Stomach (tissue), 9 donors: ENCODE results near the gene WNK1. TPM values are rescaled to one million over a fixed set of nuclear protein-coding genes. Genes with fewer than 3 reads are reported as not detected.

Source experiments
- DNase-seq, 2 donors: peaks; one replicate each; pipeline versions ENCODE4 v3.0.0 to v3.0.0-alpha.2; 2013 to 2019
- H3K27ac ChIP-seq, 5 donors: fragments of 200-600 bp in 4 of 5; sonication (generic) in 4 of 5; one replicate each; pipeline ENCODE4 v1.5.1; 2013 to 2019; ENCODE audit warnings: mild to moderate bottlenecking in 1 of 5, moderate library complexity in 1 of 5
- H3K27me3 ChIP-seq, 3 donors: fragments of 200-600 bp; sonication (generic); one replicate each; pipeline ENCODE4 v1.5.1; 2017 to 2019; ENCODE audit warnings: mixed run types in 1 of 3
- H3K36me3 ChIP-seq, 4 donors: fragments of 200-600 bp; sonication (generic); 1 replicate in 3 of 4; 2 replicates in 1 of 4; pipeline ENCODE4 v1.5.1; 2016 to 2019
- H3K4me1 ChIP-seq, 4 donors: fragments of 200-600 bp; sonication (generic); one replicate each; pipeline ENCODE4 v1.5.1; 2016 to 2019
- H3K4me3 ChIP-seq, 4 donors: fragments of 200-600 bp; sonication (generic) in 3 of 4; one replicate each; pipeline ENCODE4 v1.5.1; 2016 to 2019; ENCODE audit warnings: mild to moderate bottlenecking in 1 of 4
- H3K9me3 ChIP-seq, 4 donors: fragments of 200-600 bp; sonication (generic); one replicate each; pipeline ENCODE4 v1.5.1; 2016 to 2019
- EP300 ChIP-seq: sonication (generic); formaldehyde crosslinking; IDR thresholded peaks from one replicate; pipeline ENCODE4 v1.6.1; 2017; ENCODE audit warnings: antibody characterized with exemption
- POLR2A ChIP-seq, 4 donors: fragments of 450-650 bp; IDR thresholded peaks; one replicate each; pipeline ENCODE4 v1.6.1; 2016; ENCODE audit warnings: antibody characterized with exemption in 4 of 4, control low read depth in 2 of 4, mild to moderate bottlenecking in 1 of 4, moderate library complexity in 1 of 4
- POLR2AphosphoS5 ChIP-seq, 3 donors: sonication (generic); formaldehyde crosslinking; IDR thresholded peaks; one replicate each; pipeline ENCODE4 v1.6.1; 2016; ENCODE audit warnings: antibody characterized with exemption in 3 of 3
- WGBS, 5 donors: extraction: QIAGEN DNeasy Blood & Tissue Kit in 3 of 5; methylation state at CpG; one replicate each; pipeline versions ENCODE4 v1.1.5 to v1.1.7; 2013 to 2018; 5-methylcytosine and 5-hydroxymethylcytosine counted together
- intact Hi-C: fragments of 100-400 bp; cut with DNase I; formaldehyde crosslinking; loops from one replicate; pipeline ENCODE4 v1.15.1; 2023; ENCODE audit warnings: low total_unique reads
- polyA plus RNA-seq, 3 donors: library from polyadenylated mRNA; stranded (reverse); fragments of 200-250 nt; gene quantifications; one replicate each; pipeline ENCODE4 v1.2.3, GENCODE V29; 2013
- total RNA-seq, 5 donors: library from RNA; depleted of rRNA; stranded (reverse); fragments of >200 nt; gene quantifications; one replicate each; pipeline versions ENCODE4 v1.1.0 to v1.2.3, GENCODE V29; 2014 to 2016
- TF ChIP-seq, protein P1 (sequence below), 7 experiments: fragments of 450-650 bp in 4 of 7; fragments of 200-600 bp in 3 of 7; sonication (generic) in 3 of 7; IDR thresholded peaks; one replicate each; pipeline ENCODE4 v1.5.1; 2016 to 2019; ENCODE audit warnings: antibody characterized with exemption in 7 of 7, control low read depth in 2 of 7, mild to moderate bottlenecking in 1 of 7
- donor health status: healthy with polysubstance abuse.
- donor health status: Bipolar disorder and iron deficiency.
- donor health status: healthy.

Gene WNK1
- total and polyA plus RNA-seq, 8 donors: 13.2 to 192 (median 84.5) TPM

DNA sequence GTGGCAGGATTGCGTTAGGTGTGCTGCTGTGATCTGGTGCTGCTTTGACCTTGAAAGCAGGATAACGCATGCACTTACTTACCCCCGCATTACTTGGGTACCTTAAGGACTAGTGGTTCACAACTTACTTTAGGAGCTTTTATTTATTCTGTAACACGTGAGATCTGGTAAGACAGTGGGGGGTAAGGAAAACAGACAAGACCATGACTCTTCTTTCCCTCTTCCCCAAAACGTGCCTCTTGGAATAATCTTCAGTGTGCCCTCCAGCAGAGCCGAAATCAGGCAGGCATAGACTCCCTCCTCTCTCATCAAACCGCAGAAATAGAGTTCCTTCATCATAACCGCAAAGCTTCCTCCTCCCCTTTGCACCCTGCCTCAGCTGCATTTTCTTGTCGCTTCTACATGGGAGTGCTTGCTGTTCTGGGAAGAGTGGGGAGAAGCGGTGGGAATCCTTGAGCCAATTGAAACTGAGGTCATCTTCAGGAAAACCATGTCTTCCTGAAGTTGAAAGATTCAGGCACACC is 153.7 kb downstream of the WNK1 start:
- no peak overlapping the region for H3K27ac ChIP-seq
- TF ChIP-seq, protein P1, sequence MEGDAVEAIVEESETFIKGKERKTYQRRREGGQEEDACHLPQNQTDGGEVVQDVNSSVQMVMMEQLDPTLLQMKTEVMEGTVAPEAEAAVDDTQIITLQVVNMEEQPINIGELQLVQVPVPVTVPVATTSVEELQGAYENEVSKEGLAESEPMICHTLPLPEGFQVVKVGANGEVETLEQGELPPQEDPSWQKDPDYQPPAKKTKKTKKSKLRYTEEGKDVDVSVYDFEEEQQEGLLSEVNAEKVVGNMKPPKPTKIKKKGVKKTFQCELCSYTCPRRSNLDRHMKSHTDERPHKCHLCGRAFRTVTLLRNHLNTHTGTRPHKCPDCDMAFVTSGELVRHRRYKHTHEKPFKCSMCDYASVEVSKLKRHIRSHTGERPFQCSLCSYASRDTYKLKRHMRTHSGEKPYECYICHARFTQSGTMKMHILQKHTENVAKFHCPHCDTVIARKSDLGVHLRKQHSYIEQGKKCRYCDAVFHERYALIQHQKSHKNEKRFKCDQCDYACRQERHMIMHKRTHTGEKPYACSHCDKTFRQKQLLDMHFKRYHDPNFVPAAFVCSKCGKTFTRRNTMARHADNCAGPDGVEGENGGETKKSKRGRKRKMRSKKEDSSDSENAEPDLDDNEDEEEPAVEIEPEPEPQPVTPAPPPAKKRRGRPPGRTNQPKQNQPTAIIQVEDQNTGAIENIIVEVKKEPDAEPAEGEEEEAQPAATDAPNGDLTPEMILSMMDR (IDR thresholded peaks at IDR 0.05): no peak
- TF ChIP-seq POLR2AphosphoS5 (IDR thresholded peaks at IDR 0.05): no peak
- no peak for TF ChIP-seq POLR2A (IDR thresholded peaks at IDR 0.05)
- no peak for TF ChIP-seq EP300
- 73 to 91% (median 89%) methylated on average over 10 of the region's 10 CpGs for WGBS, 5 donors
- intact Hi-C loops: no loop called here
- peaks cover 50 to 100% (median 98%) of the 10 kb centered on the region in 4 donors for H3K36me3 ChIP-seq
- no peak for DNase-seq
- H3K27me3 ChIP-seq: no peaks in the 10 kb centered on the region
- no peak overlapping the region for H3K4me3 ChIP-seq
- H3K4me1 ChIP-seq: peaks cover 0 to 32% (median 5%) of the 10 kb centered on the region in 4 donors
- H3K9me3 ChIP-seq: no peaks in the 10 kb centered on the region

DNA sequence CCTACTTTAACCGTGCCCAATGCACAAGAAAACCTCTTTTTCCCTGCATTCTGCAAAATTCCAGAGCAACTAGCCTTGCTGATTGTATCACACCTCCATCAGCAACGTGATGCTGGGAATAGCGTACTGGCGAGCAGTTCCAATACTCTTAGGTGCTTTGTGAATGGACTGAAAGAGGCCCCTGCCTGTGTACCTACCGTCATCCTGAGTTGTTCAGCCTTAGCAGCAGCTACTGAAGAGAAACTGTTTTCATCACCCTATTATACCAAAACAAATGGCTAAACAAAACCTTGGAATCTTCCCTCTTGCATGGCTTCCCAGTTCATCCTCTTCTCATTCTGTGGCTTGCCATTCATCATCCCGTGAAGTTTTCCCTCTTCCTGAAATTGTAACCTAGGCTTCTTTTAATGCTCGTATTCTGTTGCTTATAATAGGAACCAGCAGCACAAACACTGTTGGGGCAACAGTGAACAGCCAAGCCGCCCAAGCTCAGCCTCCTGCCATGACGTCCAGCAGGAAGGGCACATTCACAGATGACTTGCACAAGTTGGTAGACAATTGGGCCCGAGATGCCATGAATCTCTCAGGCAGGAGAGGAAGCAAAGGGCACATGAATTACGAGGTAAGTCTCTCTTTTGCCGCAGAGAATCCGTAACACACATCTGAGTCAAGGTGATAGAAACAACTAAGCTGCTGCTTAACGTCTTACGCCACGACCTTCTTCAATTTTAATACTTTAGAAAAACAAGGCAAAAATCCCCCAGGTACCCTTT is 155.2 kb downstream of the WNK1 start:
- Histone ChIP-seq H3K9me3 (no peaks in the 10 kb centered on the region), H3K27ac (no peak overlapping the region), H3K27me3 (no peaks in the 10 kb centered on the region), H3K4me3 (no peak overlapping the region), H3K36me3 (peaks cover 42 to 100% (median 96%) of the 10 kb centered on the region in 4 donors), H3K4me1 (peaks cover 0 to 41% (median 8%) of the 10 kb centered on the region in 4 donors)
- intact Hi-C loops: no loop called here
- TF ChIP-seq, protein P1 (IDR thresholded peaks at IDR 0.05): no peak
- no peak for TF ChIP-seq POLR2A (IDR thresholded peaks at IDR 0.05)
- no peak for TF ChIP-seq EP300
- TF ChIP-seq POLR2AphosphoS5 (IDR thresholded peaks at IDR 0.05): no peak
- 76 to 84% (median 82%) methylated on average over 16 of the region's 16 CpGs for WGBS, 5 donors
- DNase-seq: no peak

DNA sequence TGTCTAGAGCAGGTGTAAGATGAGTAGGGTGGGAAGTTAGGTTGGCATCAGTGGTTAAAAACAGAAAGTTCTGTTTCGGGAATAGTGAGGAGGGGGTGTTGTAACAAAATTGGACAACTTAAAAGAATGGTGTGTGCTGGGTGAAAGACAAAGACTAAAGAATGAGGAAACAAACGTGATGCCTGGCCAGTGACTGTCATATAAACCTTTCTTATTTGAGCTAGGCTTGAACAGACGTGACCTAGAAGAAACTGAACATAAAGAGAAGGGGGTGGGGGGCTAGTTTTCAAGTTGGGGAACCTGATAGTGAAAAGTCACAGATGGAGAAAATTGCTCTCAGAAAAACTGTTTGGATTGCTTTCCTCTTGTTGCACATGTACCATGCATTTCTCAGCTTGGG is 157.5 kb downstream of the WNK1 start:
- no peak for TF ChIP-seq EP300
- TF ChIP-seq POLR2A (IDR thresholded peaks at IDR 0.05): no peak
- TF ChIP-seq, protein P1 (IDR thresholded peaks at IDR 0.05): no peak
- no peak for TF ChIP-seq POLR2AphosphoS5 (IDR thresholded peaks at IDR 0.05)
- Histone ChIP-seq H3K27ac (no peak overlapping the region), H3K4me3 (no peak overlapping the region), H3K27me3 (no peaks in the 10 kb centered on the region), H3K9me3 (no peaks in the 10 kb centered on the region), H3K36me3 (peaks cover 44 to 100% (median 96%) of the 10 kb centered on the region in 4 donors), H3K4me1 (peaks cover 0 to 43% (median 8%) of the 10 kb centered on the region in 4 donors)
- intact Hi-C loops: no loop called here
- 68 to 76% (median 74%) methylated on average over 3 of the region's 3 CpGs for WGBS, 5 donors
- no peak for DNase-seq

DNA sequence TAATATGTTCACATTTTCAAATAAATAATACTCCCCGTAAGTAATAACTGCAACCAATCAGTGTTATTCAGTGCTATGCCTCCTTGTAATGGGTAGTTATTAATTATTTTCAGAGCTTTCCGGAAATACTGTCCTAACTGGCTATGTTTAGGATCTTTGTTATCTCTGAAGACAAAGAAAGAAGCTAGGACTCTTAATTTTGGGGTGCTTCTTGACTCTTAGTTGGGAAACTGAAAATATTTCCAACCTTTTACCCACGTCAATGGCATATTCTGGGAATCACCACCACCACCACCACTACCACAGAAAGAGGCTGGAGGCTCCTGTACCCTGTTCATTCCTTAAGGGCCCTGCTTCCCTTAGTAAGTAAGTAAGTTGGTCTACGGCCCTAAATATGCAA is 158.0 kb downstream of the WNK1 start:
- peaks cover 47 to 100% (median 96%) of the 10 kb centered on the region in 4 donors for H3K36me3 ChIP-seq
- no peak overlapping the region for H3K4me3 ChIP-seq
- no peaks in the 10 kb centered on the region for H3K27me3 ChIP-seq
- TF ChIP-seq POLR2AphosphoS5 (IDR thresholded peaks at IDR 0.05) (no peak), POLR2A (IDR thresholded peaks at IDR 0.05) (no peak), EP300 (no peak)
- TF ChIP-seq, protein P1 (IDR thresholded peaks at IDR 0.05): no peak
- no peaks in the 10 kb centered on the region for H3K9me3 ChIP-seq
- WGBS, 5 donors: 56 to 81% (median 73%) methylated on average over 4 of the region's 4 CpGs
- H3K4me1 ChIP-seq: peaks cover 0 to 39% (median 8%) of the 10 kb centered on the region in 4 donors
- DNase-seq: no peak
- intact Hi-C loops: no loop called here
- no peak overlapping the region for H3K27ac ChIP-seq
